ENCODE results near the gene KRTAP10-10. TPM values are rescaled to one million over a fixed set of nuclear protein-coding genes. Genes with fewer than 3 reads are reported as not detected.
"Not testable (repeated sequence)": the region's sequence is repeated elsewhere in the genome, so short reads cannot be mapped to it uniquely, and the experiment has no call there.

KRTAP10-10 gene
- total RNA-seq, 4 donors from 2014 or later = 3.3 to 8.0 TPM; not detected in 2

DNA sequence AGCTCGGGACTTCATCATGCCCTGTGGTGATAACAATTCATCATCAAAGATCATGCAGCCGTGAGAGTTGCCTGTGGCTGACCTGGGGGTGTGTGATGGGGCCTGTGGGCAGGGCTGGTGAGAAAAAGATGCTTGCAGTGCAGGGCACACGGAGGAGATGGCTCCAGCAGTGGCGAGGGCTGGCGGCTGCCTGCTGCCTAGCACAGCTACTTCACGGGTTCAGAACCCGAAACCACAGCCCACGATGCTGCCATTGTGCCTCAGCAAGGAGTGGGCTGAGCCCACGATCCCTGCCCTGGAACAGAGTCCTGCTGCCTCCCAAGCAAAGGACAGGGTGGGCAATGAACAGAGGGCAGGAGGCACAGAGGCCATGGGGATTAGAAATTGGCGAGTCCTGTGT lies 10.9 kb upstream of the KRTAP10-10 start:
- 79% methylated on average over 10 of the region's 10 CpGs for WGBS
- no peaks in the 10 kb centered on the region for H3K4me1 ChIP-seq
- TF ChIP-seq, protein P1, sequence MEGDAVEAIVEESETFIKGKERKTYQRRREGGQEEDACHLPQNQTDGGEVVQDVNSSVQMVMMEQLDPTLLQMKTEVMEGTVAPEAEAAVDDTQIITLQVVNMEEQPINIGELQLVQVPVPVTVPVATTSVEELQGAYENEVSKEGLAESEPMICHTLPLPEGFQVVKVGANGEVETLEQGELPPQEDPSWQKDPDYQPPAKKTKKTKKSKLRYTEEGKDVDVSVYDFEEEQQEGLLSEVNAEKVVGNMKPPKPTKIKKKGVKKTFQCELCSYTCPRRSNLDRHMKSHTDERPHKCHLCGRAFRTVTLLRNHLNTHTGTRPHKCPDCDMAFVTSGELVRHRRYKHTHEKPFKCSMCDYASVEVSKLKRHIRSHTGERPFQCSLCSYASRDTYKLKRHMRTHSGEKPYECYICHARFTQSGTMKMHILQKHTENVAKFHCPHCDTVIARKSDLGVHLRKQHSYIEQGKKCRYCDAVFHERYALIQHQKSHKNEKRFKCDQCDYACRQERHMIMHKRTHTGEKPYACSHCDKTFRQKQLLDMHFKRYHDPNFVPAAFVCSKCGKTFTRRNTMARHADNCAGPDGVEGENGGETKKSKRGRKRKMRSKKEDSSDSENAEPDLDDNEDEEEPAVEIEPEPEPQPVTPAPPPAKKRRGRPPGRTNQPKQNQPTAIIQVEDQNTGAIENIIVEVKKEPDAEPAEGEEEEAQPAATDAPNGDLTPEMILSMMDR (IDR thresholded peaks at IDR 0.05) = no peak
- TF ChIP-seq EP300 (IDR thresholded peaks at IDR 0.05) = no peak
- no peak for TF ChIP-seq POLR2AphosphoS5 (IDR thresholded peaks at IDR 0.05)
- TF ChIP-seq POLR2A (IDR thresholded peaks at IDR 0.05) = no peak
- peaks cover 21% of the 10 kb centered on the region for H3K27me3 ChIP-seq
- no peak overlapping the region for H3K4me3 ChIP-seq
- no peaks in the 10 kb centered on the region for H3K36me3 ChIP-seq
- peaks cover 11% of the 10 kb centered on the region for H3K9me3 ChIP-seq
- no peak overlapping the region for H3K27ac ChIP-seq
- DNase-seq (ENCODE audit: low spot score in 2 of 2) = no peak

DNA sequence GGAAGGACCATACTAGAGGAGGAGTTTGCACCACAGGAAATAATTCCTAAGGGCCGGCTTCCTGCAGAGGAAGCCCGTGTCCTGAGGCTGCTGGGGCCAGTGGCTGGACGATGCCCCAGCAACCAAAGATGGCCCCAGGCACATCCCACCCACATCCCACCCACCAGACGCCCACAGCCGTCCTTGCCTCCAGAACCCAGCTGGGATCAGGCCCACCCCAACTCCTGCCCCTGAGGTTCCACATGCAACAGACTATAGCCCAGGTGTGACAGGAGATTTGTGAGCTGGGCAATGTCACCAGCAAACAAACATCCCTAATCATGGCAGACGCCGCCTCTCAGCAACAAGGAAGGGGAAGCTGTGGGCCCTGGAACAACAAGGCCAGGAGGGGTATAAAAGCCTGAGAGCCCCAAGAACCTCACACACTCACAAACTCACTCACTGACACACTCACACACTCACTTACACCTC lies 10.4 kb upstream of the KRTAP10-10 start, which contains the start of gene KRTAP10-9:
TSS of gene KRTAP10-9 (plus strand) at position 421 of the 471 bp plus-strand sequence. CDS start 79 bp downstream, outside the sequence.
- Histone ChIP-seq H3K27me3 (peaks cover 21% of the 10 kb centered on the region), H3K4me1 (no peaks in the 10 kb centered on the region), H3K36me3 (no peaks in the 10 kb centered on the region), H3K9me3 (peaks cover 16% of the 10 kb centered on the region), H3K27ac (no peak within 1 kb of the TSS), H3K4me3 (no peak within 1 kb of the TSS)
- WGBS = 70% methylated on average over 2 of the region's 7 CpGs
- no peak for DNase-seq (ENCODE audit: low spot score in 2 of 2)
- no peak for TF ChIP-seq POLR2AphosphoS5 (IDR thresholded peaks at IDR 0.05)
- TF ChIP-seq EP300 (IDR thresholded peaks at IDR 0.05) = no peak
- TF ChIP-seq, protein P1 (IDR thresholded peaks at IDR 0.05) = no peak
- TF ChIP-seq POLR2A (IDR thresholded peaks at IDR 0.05) = no peak

DNA sequence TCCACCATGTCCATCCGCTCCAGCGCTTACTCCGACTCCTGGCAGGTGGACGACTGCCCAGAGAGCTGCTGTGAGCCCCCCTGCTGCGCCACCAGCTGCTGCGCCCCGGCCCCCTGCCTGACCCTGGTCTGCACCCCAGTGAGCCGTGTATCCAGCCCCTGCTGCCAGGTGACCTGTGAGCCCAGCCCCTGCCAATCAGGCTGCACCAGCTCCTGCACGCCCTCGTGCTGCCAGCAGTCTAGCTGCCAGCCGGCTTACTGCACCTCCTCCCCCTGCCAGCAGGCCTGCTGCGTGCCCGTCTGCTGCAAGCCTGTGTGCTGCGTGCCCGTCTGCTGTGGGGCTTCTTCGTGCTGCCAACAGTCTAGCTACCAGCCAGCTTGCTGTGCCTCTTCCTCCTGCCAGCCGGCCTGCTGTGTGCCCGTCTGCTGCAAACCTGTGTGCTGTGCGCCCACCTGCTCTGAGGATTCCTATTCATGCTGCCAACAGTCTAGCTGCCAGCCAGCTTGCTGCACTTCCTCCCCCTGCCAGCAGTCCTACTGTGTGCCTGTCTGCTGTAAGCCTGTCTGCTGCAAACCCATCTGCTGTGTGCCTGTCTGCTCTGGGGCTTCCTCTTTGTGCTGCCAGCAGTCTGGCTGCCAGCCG lies 9.9 kb upstream of the KRTAP10-10 start:
- WGBS = 83% methylated on average over 17 of the region's 20 CpGs
- H3K36me3 ChIP-seq = not testable (repeated sequence)
- peaks cover 17% of the 10 kb centered on the region for H3K9me3 ChIP-seq

DNA sequence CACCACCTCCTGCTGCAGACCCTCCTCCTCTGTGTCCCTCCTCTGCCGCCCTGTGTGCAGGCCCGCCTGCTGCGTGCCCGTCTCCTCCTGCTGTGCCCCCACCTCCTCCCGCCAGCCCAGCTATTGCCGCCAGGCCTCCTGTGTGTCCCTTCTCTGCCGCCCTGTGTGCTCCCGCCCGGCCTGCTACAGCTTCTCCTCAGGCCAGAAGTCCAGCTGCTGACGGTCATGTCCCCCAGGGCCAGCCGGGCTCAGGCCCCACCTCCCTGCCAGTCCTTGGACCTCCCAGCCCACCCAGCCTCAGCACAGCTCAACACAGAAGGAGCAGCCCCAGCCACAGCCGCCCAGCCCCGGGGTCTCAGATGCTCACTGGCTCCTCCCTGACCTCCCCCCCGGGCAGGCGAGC lies 9.3 kb upstream of the KRTAP10-10 start:
- peaks cover 17% of the 10 kb centered on the region for H3K9me3 ChIP-seq
- H3K27me3 ChIP-seq = peaks cover 21% of the 10 kb centered on the region
- not testable (repeated sequence) for H3K4me1 ChIP-seq; H3K4me3 ChIP-seq; H3K36me3 ChIP-seq; DNase-seq (ENCODE audit: low spot score in 2 of 2); H3K27ac ChIP-seq
- WGBS = 71% methylated on average over 11 of the region's 15 CpGs

More for the DNA sequence above, 9.9 kb upstream of the KRTAP10-10 start:
- H3K4me1 ChIP-seq; H3K4me3 ChIP-seq; H3K27ac ChIP-seq; DNase-seq (ENCODE audit: low spot score in 2 of 2): not testable (repeated sequence)
- peaks cover 21% of the 10 kb centered on the region for H3K27me3 ChIP-seq

DNA sequence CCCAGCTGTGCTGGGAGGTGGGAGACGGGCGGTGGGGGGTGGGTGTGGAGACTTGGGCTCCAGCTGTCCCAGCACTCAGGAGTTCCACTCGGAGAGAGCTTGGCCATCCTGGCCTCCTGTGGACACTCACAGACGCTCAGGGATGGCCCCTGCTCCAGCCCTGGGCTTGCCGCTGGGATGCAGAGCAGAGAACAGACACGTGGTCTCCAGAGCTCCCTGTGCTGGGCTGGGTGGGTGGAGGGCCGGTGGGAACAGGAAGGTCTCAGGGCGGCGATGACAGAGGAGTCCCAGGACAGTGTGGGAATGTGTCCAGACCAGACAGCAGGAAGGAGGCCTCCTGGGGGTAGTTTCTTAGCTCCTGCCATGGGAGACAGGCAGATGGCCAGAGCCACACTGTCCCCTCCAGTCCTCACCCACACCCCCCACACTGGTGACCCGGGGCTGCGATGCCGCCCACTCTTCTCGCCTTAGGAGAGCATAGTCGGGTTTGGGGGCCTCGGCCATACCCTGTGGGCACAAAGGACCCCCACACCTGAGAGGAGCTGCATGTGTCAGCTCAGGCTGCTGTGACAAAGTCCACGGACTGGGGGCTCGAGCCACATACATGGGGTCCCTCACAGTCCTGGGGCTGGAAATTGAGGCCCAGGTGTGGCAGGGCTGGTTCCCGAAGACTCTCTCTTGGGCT lies 8.3 kb upstream of the KRTAP10-10 start:
- DNase-seq (ENCODE audit: low spot score in 2 of 2) = no peak
- peaks cover 11% of the 10 kb centered on the region for H3K9me3 ChIP-seq
- no peaks in the 10 kb centered on the region for H3K36me3 ChIP-seq
- TF ChIP-seq POLR2A (IDR thresholded peaks at IDR 0.05) (no peak), POLR2AphosphoS5 (IDR thresholded peaks at IDR 0.05) (no peak), EP300 (IDR thresholded peaks at IDR 0.05) (no peak)
- TF ChIP-seq, protein P1 (IDR thresholded peaks at IDR 0.05) = no peak
- H3K27ac ChIP-seq = no peak overlapping the region
- peaks cover 21% of the 10 kb centered on the region for H3K27me3 ChIP-seq
- no peaks in the 10 kb centered on the region for H3K4me1 ChIP-seq
- H3K4me3 ChIP-seq = no peak overlapping the region
- WGBS = 76% methylated on average over 8 of the region's 18 CpGs

DNA sequence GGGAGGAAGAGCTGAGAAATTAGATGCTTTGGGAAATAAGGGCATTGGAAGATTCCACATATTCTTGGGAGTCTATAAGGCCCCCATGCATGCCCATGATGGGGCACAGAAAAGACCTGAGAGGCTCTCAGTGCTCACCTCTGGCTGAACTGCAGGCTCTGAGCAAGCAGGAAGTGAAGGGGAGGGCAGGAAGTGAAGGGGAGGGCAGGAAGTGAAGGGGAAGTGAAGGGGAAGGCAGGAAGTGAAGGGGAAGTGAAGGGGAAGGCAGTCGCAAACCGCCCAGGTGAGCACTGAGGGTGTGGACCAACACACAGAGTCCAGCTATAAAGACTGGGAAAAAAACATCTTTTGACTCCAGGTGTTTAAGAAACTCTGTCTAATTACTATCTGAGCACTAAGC lies 6.7 kb upstream of the KRTAP10-10 start:
- peaks cover 21% of the 10 kb centered on the region for H3K27me3 ChIP-seq
- WGBS = 79% methylated on average over 2 of the region's 2 CpGs
- no peaks in the 10 kb centered on the region for H3K36me3 ChIP-seq
- no peak overlapping the region for H3K27ac ChIP-seq
- TF ChIP-seq POLR2A (IDR thresholded peaks at IDR 0.05) (no peak), EP300 (IDR thresholded peaks at IDR 0.05) (no peak), POLR2AphosphoS5 (IDR thresholded peaks at IDR 0.05) (no peak)
- TF ChIP-seq, protein P1 (IDR thresholded peaks at IDR 0.05) = no peak
- no peak for DNase-seq (ENCODE audit: low spot score in 2 of 2)
- H3K4me1 ChIP-seq = no peaks in the 10 kb centered on the region
- H3K9me3 ChIP-seq = peaks cover 9% of the 10 kb centered on the region
- no peak overlapping the region for H3K4me3 ChIP-seq
